GDM1 (cell line): ENCODE measurements around the gene RMI1.
"Not testable (repeated sequence)": the region's sequence is repeated elsewhere in the genome, so short reads cannot be mapped to it uniquely, and the experiment has no call there.

Experiments used
- DNase-seq: peaks from one replicate; lab custom pipeline; 2025; lab: John Stamatoyannopoulos, UW

The RMI1 gene

DNA sequence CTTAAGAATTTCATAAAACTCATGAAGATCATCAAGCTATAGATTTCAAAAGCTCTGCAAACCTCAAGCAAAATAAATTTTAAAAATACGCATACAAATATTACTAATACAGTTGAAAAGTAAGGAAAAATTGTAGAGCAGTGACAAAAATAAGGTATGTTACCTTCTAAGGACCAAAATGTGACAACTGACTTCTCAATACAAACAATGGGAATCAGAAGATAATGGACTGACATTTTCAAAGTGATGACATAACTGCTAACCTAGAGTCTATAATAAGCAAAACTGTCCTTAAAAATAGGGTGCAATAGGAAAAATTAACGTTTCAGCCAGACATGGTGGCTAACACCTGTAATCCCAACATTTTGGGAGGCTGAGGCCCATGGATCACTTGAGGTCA, 27.1 kb downstream of the RMI1 start:
- DNase-seq = no peak

DNA sequence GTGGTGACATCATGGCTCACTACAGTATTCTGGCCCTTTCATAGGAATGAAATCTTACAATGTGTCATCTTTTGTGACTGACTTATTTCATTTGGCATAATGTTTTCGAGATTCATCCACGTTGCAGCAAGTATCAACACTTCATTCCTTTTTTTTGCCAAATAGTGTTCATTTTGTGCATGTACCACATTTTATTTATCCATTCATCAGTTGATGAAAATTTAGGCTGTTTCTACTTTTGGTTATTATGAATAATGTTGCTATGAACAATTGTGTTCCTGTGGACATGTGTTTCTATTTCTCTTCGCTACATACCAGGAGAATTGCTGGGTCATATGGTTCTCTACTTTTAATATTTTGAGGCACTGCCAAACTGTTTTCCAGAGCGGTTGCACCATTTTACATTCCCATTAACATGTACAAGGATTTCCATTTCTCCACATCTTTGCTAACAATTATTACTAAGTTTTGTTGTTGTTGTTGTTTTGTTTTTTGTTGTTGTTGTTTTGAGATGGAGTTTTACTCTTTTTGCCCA, 43.5 kb downstream of the RMI1 start:
- no peak for DNase-seq

DNA sequence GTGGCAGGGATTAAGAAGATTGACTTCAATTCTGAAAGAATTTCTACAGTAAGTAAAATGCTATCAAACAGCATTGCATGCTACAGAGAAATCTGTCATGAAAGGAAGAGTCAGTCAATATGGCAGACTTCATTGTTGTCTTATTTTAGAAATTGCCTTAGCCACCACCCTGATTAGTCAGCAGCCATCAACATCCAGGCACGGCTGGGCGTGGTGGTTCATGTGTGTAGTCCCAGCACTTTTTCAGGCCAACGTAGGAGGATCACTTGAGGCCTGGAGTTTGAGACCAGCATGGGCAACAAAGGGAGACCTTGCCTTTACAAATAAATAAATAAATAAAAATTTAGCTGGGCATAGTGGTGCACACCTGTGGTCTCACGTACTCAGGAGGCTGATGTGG, 46.6 kb downstream of the RMI1 start:
- no peak for DNase-seq

DNA sequence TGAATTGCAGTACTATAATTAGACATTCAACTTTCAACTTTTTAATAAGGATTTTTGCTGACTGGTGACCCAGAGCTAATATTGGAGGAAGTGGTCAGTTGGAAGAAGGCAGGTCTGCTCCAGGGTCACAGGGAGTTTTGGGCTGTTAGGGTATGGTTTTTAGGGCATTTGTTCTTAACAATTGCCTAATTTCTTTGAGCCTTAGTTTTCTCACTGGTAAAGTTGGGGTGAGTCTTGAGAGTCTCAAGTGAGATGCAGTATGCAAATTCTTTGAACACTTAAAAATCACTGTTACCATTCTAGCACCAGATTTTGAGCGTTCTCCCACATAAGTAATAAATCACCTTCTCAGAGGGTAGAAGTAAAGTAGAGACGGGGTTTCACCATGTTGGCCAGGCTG, 50.9 kb downstream of the RMI1 start:
- DNase-seq = no peak

DNA sequence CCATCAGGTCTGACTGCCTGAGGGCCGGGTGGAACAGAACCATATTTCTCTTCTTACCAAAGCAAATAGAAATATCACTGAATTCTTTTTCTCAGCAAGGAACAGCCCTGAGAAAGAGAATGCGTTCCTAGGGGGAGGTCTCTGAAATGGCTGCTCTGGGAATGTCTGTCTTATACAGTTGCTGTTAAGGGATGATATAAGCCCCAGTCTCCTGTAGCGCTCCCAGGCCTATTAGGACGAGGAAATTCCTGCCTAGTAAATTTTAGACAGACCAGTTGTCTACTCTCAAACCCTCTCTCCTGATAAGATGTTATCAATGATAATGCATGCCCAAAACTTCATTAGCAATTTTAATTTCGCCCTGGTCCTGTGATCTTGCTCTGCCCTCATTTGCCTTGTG, 61.3 kb downstream of the RMI1 start:
- DNase-seq = not testable (repeated sequence)

DNA sequence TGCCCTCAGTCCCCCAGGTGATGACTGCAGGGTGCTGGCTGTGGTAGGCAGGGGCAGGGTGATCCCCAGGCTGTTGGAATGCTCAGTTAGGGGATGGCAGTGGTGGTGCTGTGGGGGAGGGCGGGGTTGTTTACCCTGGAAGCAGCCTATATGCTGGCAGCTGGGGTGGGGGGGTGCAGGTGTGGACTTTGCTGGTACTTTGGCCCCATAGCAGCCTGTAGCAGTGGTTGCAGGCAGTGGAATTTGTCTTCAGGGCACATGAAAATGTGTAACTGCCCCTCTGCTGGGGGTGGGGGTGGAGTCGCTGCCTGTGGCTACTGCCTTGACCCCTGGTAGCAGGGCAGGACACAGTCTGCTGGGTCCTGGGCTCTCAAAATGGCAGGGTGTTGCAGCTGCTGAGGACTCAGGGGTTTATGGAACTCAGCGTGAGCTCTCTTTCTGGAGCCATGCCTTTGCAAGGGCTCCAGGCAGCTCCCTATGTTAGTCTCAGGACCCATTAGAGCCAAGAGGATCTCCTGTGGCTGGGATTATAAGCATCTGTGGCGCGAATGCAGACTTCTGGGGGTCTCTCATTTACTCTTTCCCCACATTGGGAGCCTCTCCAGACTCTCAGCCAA, 65.0 kb downstream of the RMI1 start:
- DNase-seq = no peak
